NCI-H128 (cell line): ENCODE measurements around the gene TUT1.
"Not testable (repeated sequence)": the region's sequence is repeated elsewhere in the genome, so short reads cannot be mapped to it uniquely, and the experiment has no call there.

Experiments
- DNase-seq: peaks from one replicate; lab custom pipeline; 2025; ENCODE audit not compliant: unreplicated experiment; lab: John Stamatoyannopoulos, UW

The TUT1 gene, protein sequence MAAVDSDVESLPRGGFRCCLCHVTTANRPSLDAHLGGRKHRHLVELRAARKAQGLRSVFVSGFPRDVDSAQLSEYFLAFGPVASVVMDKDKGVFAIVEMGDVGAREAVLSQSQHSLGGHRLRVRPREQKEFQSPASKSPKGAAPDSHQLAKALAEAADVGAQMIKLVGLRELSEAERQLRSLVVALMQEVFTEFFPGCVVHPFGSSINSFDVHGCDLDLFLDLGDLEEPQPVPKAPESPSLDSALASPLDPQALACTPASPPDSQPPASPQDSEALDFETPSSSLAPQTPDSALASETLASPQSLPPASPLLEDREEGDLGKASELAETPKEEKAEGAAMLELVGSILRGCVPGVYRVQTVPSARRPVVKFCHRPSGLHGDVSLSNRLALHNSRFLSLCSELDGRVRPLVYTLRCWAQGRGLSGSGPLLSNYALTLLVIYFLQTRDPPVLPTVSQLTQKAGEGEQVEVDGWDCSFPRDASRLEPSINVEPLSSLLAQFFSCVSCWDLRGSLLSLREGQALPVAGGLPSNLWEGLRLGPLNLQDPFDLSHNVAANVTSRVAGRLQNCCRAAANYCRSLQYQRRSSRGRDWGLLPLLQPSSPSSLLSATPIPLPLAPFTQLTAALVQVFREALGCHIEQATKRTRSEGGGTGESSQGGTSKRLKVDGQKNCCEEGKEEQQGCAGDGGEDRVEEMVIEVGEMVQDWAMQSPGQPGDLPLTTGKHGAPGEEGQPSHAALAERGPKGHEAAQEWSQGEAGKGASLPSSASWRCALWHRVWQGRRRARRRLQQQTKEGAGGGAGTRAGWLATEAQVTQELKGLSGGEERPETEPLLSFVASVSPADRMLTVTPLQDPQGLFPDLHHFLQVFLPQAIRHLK

DNA sequence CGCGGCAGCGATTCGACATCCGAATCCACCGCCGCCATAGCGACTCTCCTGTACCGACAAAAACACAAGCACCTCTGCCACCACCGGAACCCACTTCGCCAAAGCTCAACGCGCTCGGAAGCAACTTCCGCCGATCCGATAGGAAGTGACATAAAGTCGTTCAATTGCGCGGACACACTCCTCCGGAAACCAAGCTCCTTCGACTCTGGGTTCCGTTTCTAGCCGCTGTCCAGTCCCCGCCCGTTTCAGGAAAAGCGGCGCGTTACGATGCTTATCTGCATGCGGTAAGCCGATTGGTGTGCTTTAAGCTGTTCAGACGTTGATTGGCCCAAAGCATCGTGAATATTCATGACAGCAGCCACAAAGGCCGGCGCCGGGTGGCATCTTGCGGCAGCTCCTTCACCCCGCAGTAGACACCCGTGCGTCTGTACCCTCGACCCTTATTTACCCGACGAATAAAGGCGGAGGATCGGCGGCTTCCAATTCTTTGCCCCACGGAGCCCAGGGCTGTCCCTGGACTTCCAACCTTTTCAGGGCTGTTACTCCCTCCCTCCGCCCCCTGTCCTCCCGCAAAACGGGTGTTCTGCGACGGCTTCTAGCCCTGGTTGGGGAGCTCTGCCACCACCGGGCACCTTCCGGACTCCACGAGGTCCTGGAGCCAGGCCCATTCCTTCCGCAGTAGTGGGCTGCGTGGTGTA lies at the start of gene TUT1:
TSS of gene TUT1 (minus strand) at position 76 of the 698 bp plus-strand sequence. CDS start at position 38, 38 bp downstream.
- DNase-seq, result peak; percentile 98

GRCh38 chr11:62632492-62632891 lies 41.2 kb upstream of the TUT1 start:
- no peak for DNase-seq

DNA sequence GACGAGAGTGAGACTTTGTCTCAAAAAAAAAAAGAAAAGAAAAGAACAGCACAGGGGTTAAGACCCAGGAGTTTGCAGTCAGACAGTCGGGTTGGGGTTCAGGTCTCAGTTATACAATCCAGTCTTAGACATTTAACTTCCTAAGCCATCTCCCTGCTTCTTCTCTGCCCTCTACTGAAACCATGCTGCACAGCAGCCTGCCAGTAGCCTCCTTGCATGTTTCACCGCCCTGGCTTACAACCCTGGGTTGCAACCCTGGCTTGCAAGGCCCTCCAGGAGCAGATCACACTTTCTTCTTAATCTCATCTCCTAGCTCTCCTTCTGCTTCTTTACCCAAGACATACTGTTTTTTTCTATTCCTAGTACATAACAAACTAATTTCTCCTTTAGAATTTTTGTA lies 36.4 kb upstream of the TUT1 start:
- no peak for DNase-seq

- no peak for DNase-seq
Observed at GRCh38 chr11:62622476-62623089, 31.3 kb upstream of the TUT1 start.

DNA sequence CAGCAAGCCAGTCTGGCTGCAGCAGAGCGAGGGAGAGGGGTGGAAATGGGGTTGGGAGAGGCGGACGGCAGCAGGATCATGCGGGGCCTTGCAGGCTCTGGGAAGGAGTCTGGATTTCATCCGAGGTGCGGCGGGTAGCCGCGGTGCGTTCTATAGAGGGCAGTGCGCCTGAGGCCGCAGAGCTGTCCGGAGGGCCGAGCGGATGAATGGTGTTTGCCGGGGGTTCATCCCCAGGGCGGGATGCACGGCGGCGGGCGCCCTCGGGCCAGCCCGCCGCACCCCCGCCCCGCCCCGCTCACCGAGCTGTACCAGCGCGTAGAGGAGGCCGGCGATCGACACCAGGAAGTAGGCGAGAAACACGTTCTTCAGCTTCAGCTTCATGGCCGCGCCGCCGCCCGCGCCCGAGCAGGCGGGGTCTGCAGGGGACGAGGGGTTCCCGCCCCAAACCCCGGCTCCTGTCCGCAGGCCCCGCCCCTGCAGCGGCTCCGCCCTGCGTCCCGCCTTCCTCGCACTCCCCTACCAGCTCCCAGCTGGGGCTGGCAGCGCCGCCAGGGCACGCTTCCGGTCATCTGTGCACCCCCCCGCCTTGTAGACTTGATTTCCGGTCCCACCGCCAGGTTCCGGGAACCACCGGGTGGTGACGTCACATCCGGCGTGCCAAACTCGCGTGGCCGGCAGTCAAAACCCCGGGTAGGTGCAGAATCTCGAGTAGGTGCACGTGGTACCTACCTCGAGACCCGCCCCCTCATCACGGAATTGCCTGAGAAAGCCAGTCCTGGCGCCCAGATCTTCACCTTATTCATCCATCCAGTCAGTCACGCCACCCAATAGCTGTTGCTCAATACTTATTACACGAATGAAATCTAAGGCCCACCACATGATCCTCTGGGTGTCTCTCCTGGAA lies 30.5 kb upstream of the TUT1 start, which contains the start of gene B3GAT3:
TSS of gene B3GAT3 (minus strand) at position 420 of the 904 bp plus-strand sequence. CDS start at position 381, 39 bp downstream.
- peak; percentile 95 for DNase-seq

DNA sequence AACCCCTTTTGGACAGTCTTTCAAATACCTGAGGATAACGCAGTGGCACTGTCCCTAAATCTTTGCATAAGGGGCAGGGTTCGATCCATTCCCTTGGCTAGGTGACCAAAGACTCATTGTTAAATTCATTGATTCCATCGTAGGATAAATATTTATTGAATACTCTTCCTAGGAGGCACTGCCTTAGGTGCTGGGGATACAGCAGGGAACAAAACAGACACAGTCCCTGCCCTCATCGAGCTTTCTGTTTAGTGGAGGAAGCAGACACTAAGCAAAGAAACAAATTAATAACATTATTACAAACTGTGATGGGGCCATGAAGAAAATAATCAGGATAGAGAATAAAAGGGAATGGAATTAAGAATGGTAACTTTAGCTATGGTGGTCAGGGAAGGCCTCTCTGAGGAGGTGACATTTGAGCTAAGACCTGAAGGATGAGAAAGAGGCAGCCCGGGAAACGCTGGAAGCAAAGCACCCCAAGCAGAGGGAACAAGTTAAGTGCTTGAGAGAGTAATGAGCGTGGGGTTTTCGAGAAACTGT lies 29.8 kb upstream of the TUT1 start:
- no peak for DNase-seq

DNA sequence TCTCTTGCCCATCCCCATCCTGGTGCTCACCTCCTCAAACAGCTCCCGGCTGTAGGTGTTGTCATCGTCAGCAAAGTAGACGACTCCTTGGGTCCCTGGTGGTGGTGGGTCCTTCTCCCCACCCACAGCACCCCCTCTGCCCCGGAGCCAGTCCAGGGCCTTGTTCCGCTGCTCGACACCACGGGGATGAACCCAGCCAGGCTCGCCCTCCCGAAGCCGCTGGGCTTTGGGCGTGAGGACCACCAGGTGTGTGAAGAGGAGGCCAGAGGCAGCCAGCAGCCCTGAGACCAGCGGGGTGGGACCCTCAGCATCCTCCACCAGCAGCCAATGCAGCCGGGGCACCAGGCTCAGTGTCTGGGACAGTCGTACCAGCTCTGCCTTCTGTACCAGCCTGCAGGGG lies 25.6 kb upstream of the TUT1 start:
- DNase-seq, result not testable (repeated sequence)

DNA sequence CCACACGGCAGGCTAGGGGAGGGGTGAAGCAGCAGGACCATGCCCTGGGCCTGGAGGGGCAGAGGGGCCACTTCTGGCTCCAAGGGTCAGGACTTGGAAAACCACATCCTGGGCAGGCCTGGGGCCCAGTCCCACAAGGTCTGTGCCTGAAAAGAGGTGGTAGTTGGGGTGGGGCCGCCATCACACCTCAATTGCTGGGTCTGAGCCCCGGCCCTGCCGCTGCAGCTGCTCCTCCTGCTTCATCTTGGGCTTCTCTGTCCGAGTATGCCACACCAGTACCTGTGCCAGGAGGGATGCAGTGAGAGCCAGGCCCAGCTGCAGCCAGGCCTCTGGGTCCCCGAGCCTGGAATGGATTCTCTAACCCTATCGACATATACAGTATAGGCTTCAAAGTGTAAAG lies 24.2 kb upstream of the TUT1 start:
- DNase-seq, result no peak

GRCh38 chr11:62614275-62614674 lies 23.0 kb upstream of the TUT1 start:
- no peak for DNase-seq

DNA sequence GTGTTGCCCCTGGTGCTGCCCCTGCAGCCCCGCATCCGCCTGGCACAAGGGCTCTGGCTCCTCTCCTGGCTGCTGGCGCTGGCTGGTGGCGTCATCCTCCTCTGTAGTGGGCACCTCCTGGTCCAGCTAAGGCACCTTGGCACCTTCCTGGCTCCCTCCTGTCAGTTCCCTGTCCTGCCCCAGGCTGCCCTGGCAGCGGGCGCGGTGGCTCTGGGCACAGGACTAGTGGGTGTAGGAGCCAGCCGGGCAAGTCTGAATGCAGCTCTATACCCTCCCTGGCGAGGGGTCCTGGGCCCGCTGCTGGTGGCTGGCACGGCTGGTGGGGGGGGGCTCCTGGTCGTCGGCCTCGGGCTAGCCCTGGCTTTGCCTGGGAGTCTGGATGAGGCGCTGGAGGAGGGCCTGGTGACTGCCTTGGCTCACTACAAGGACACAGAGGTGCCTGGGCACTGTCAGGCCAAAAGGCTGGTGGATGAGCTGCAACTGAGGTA lies 22.0 kb upstream of the TUT1 start:
- DNase-seq, result no peak

DNA sequence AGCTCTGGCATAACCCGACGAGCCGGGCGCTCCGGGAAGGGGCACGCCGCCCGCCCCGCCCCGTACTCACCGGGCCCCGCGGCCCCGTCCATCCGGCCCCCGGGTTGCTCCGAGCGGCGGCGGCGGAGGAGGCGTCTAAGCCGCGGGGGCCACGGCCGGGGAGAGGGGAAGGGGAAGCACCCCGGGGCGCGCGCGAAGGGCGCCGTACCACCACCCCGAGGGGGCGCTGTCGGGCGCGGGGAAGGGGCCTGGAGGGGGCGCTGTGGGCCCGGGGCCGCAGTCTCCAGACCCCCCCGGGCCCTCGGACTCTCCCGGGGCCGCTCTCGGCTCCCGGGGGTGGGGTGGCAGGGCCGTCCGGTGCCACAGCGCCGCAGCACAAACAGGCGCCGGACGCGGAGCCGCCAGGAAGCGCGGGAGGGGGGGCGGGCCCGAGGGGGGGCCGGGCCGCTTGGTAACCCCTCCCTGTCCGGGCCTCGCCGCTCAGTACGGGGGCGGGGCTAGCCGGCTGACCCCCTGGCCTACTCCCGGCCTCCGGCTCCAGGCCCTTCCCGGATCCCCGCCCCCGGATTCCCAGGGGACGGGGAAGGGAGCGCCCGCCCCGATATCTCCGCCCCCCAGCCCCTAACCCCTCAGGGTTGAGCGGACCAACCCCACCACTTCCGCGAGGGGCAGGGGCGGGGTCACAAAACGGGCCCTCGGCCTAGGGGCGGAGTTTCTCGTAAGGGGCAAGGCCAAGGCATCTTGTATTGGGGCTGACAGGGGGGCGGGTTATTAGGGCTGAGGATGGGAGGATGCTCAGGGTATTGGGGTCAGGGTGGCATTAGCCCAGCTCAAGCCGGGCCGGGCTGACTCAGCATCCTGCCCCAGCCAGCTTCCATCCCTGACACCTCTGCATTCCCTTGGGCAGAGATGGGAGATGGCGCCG lies 21.3 kb upstream of the TUT1 start, which contains the start of the genes EML3 and ROM1:
TSS of gene EML3 (minus strand) at position 410 of the 925 bp plus-strand sequence. CDS start at position 92, 318 bp downstream.
TSS of gene ROM1 (plus strand) at position 892 of the 925 bp plus-strand sequence. CDS start at position 917, 25 bp downstream.
- DNase-seq, result peak; percentile 46

DNA sequence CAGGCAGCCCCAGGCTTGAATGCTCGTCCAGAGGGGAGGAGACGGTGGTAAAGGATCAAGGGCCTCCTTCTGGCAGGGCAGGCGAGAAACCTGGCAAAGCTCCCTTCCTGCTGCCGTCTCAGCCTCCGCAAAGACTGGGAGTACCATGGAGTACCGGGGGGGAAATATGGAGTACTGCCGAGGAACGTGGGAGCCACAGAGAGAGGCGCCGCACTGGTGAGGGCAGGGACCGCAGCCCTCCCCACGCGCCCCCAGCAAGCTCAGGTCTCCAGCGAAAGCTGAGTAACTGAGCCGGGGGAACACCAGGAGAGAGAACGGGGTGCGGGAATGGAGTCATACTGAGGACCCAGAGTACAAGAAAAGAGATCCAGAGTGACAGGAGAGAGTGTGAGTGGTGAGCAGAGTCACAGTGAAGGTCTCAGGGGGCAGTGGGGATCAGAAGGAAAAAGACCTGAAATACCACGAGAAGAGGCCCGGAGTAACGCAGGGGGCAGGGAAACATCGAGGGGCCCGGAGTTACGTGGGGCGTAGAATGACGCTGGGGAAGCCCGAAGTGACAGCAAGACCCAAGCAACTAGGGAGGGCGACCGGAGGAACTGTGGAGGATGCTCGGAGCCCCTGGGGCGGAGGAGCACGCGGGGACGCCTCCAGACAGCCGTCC lies 20.5 kb upstream of the TUT1 start:
- no peak for DNase-seq

DNA sequence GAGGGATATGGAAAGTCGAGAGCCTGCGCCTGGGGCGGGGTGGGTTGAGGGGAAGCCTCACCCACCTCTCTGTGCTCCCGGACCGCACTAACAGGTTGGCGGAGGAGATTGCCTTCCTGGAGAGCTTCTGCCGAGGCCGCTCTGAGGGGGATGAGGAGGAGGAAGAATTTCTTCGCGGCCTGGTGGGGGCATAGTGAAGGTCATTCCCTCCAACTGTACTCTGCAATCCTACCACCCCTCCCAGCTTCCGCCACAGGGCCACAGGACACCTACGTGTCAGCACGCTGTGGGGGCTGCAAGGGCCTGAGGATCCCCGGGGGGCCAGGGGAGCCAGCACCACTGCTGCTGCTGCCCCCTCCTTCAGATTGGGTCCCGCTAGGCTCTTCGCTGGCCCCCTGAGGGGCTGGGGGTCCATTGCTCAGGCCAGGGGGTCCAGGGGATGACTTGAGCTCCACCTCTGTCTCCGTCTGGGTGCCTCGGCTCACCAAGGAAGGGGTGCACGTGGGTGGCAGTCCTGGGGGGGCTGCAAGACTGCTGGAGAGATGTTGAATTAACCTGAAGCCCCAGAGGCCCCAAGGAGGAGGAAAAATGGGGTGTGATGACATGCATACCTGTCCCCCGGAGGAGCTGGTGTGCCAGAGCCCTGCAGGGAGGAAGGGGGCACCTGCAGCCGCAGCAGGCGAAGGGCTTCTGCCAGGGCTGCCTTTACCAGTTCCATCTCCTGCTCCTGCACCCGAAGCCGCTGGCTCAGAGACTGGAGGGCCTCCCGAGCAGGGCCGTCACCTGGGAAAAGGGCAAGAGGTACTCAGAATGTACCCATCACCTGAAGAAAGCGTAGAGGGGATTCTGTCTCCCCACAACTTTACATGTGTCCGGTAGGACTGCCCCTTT lies 19.7 kb upstream of the TUT1 start:
- DNase-seq, result no peak

DNA sequence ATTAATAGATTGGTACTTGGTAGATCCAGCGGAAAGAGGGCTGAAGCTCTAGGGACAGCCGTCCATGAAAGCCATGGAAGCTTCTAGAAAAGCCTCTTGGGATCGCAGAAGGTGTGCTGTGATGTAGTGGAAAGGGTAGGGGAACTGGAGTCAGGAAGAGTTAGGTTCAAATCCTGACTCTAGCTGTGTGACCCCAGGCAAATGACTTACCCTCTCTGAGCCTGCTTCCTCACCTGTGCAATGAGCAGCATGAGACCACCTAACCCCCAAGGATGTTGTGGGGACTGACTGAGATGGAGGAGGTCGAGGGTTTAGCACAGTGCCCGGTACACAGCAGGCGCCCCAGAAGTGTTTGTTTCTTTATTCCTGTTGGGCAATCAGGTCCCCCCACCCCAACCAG lies 19.1 kb upstream of the TUT1 start:
- DNase-seq, result no peak

GRCh38 chr11:62608776-62609175 lies 17.5 kb upstream of the TUT1 start:
- DNase-seq, result no peak

GRCh38 chr11:62607714-62608113 lies 16.4 kb upstream of the TUT1 start:
- DNase-seq, result no peak

GRCh38 chr11:62605902-62606301 lies 14.6 kb upstream of the TUT1 start:
- no peak for DNase-seq
